LoVo (cell line): ENCODE data around the gene PPRC1.
A peak's percentile ranks its signal among the peaks of the same experiment; 100 is the strongest.

Source experiments
- DNase-seq: peaks from one replicate; pipeline ENCODE4 v3.0.0-alpha.2; 2016; ENCODE audit warnings: low spot score

Gene PPRC1

DNA sequence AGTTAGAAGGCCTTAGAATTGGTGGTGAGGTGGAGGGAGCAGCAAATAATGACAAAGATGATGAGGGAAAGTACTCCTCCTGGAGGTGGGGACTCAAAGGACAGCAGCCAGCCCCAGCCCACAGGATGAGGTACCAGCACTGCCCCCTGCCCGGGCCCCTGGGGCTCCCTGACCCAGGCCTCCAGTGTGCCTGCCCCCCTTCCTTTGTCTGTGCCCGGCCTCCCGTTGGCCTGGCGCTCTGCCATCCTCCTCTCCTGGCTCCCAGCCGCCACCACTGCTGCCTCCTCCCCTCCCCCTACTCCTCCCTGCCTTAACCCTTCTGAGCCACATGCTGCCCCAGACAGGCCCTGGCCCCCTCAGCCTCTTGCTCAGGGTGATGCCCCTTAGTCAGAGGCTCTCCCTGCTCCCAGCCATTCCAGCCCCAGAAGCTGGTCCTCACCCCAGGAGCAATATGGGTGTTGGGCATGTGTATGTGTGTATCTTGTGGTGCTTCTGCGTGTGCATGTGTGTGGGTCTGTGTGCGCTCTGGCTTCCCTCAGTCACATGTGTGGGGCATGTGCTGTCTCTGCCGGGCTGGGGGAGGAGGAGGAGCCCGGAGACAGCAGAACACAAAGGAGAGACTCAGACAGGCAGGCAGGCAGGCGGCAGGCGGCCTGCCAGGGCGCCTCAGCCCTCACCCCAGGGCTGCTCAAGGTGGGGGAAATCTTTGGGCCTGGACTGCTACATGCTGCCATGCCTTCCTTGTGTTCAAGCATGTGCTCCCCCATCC lies 15.3 kb upstream of the PPRC1 start:
- DNase-seq = no peak

DNA sequence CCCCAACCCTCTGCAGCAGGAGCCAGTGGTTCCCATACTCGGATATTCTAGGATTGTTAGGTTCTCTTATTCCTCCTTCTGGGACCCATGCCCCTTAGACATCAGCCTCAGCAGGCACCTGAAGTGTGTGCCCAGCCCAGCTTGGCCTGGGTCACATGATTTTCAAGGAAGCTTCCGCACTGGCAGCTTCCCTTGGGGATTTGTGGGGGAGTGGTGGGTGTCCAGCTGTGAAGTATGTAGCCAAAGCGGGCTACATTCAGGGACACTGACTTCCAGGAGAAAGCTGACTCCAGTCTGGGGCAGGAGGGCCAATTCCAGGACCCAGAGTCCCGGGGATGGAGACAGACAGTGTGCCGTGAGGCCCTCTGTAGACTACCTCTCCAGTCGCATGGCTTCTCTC lies 14.0 kb upstream of the PPRC1 start:
- DNase-seq = no peak

DNA sequence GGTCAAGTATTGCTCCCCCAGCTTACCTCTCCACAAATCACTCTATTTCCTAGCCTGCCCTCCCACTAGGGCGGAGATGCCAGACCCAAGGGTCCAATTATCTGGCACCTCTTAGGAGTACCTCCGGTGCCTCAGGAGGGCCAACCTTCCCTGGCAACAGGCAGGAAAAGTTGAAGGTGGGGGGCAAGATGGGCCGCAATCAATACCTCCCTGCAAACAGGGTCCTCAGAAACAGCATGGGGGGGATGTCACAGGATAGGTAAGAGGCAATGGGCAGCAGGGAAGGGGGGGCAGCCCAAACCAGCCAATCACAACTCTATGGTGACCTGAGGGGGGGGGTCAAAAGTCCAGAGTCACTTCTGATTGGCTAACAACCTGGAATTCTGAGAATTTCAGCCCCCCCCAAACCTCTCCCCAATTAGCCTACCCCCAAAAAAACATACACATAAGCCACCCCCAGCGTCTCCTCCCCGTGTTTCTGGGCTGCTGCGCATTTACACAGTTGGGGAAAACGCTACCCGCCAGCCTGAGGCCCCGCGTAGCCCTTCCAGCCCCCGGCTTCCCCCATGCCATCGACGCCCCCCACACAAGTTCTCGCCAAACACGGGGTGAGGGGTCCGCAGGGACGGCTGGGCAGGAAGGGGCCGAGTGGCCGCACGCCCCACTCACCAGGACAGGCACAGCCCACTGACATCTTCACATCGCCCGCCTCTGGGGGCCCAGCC lies 13.3 kb upstream of the PPRC1 start:
- DNase-seq = peak; percentile 25

DNA sequence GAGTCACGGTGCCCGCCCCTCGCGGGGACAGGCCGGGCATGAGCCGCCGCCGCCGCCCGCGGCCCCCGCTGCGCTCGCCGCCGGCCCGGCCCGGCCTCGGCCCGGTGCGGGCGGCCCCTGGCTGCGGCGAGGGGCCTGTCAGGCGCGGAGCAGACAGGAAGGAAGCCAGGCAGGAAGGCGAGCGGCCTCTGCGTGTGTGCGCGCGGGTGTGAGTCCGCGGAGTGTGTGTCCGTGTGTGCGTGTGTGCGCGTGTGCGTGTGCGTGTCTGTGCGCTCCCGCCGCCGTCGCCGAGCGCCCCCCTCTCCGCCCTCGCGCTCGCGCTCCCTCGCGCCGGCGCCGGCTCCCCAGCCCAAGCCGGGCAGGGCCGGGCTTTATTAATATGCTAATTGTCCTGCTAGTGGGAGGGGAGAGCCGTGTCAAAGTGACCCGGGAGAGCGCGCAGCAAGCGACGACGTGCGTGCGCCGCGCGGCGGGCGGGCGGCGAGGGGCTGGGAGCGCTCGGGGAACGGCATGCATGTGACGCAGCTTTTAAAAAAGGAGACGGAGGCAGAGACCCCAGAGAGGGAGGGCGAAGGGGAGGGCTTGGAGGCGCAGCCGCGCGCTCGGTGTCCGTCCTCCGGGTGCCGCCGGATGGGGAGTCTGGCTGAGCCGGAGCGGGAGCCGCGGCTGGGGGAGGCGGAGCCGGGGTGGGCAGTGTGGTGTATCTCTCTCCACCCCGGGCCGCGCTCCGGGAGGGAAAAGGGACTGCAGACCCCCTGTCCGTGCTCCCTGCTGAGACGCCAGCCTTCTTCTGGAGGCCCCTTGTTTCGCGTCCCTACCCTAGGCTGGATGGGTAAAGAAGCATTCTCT lies 12.5 kb upstream of the PPRC1 start, which contains the start of gene LDB1:
LDB1 (minus strand) TSS at position 227 of the 849 bp plus-strand sequence. CDS start 258 bp downstream, outside the sequence.
- DNase-seq = peak; percentile 81

DNA sequence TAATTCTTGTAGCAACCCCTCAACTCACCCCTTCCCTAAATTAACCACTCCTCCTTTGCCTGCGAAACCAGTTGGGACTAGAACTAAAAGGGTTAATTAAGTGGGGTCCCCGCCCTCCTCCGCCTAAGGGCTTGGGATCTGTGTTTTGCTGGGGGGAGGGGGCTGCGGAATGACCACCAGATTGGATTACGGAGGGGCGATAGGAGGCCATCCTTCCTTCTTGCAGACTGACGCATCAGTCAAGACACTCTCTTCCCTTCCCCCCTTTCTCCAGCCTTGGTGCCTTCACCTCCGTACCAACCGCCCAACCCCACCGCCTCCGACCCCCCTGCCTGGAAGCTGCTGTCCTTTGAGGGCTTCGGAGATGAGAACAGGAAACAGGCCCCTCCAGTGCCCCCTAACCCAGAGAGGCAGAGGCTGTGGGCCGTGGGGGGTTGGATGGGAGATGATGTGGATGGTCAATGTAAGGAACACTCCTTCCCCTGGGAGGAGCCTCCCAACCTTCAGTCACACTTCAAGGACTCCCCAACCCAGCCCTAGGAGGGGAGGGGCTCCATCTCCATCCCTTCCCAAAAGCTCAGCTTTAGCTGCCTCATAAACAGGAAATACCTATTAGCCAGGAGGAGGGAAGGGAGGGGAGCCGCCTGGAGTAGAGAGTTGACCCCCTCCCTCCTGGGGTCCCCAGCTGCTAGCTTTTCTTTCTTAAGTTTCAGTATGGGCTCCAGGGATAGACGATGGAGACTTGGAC lies 11.7 kb upstream of the PPRC1 start:
- DNase-seq = no peak

DNA sequence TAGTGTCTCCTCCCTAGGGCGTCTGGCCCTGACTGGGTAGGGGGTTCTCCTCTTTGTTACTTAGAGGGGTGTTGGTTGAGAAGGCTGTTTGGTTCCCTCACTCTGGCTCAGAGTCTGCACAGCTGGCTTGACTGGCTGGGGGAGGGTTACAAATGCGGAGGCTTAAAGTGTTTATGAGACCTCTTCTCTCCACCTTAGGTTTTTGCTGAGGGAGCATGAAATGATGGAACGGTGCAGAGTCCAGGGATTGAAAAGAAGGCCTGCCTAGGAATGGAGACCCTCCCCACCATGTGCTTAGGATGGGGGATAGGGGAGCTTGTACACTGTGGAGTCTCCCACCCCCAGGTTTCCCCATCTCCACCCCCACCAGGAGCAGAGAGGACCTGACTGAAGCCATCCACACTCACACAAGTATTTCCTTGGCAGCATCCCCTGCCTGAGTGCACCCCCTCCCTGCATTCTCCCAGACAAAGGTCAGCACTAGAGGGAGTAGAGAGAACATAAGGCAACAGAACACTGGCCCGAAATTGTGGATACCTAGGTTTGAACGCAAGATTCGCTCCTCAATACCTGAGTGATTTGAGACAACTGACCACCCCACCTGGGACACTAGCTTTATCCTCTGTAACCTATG lies 11.0 kb upstream of the PPRC1 start:
- DNase-seq = no peak

DNA sequence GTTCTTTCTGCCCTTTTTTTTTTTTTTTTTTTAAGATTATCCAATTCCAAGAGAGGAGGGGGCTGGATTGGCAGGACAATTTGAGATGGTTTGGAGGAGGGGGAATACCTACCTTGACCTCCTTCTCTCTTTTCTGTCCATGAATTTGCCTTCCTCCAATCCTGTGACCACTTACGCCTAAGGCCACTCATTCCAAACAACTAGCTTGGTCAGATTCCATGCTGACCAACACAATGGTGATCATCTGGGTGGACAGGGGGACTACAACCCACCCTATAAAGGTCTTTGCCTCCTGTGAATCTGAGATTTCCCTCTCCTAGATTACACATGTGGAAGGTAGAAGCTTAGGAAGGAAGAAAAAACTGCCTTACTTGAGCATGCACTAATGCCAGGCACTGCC lies 10.4 kb upstream of the PPRC1 start:
- no peak for DNase-seq

DNA sequence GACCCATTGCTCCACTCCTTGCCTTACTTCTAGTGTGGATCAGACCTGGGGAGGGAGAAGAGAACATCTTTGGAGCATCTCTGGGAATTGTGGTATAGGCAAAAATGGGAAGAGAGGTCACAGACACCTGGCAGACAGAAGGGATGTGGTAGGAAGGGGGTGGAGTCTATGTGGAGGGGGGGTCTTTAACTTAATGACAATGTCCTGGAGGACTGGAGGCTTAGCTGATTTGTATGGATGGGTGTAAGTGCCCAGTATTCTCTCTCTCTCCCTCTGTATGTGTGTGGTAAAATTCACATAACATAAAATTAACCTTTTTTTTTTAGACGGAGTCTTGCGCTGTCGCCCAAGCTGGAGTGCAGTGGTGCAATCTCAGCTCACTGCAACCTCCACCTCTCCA lies 9.6 kb upstream of the PPRC1 start:
- no peak for DNase-seq

DNA sequence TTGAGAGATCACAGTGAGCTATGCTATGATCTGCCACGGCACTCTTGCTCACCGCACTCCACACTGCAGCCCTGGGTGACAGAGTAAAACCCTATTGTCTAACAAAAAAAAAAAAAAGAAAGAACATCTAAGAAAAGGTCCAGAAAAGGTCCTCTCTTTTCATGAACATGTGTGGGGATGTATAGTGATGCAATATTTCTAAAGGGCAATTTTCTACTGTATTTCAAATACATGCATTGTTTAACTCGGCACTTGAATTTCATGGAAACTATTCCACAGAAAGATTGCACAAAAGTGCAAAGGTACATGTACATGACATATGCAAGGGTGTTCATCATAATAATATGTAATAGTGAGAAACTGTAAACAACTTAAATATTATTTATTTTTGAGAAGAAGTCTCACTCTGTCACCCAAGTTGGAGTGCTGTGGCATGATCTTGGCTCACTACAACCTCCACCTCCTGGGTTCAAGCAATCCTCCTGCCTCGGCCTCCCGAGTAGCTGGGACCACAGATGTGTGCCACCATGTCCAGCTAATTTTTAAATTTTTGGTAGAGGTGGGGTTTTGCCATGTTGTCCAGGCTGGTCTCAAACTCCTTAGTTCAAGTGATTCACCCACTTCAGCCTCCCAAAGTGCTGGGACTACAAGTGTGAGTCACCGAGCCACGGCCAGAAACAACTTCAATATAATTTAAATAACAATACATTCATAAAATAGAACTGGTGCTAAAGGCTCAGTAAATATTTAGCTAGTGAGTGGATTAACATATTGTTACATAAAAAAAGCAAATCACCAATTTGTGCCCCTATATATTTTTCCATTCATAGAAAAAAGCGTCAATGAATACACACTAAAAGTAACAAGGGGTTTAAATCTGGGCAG lies 1.3 kb upstream of the PPRC1 start:
- no peak for DNase-seq

DNA sequence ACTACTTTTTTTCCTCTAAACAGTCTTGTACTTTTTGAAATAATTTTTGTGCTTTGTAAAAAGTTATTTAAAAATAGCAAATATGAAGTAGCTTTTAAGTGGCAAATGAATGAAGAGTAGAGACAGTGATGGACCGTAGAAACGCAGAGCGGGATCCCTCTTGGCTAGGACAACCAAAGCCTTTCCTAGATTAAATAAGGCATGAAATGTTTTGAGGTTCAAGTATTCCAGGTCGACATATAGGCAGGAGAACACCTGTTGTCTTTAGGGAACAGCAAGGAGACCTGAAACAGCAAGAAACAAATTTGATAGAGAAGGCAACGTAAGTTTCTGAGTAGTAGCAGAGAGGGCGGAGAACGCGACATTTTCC lies 662 bp upstream of the PPRC1 start:
- DNase-seq = no peak

DNA sequence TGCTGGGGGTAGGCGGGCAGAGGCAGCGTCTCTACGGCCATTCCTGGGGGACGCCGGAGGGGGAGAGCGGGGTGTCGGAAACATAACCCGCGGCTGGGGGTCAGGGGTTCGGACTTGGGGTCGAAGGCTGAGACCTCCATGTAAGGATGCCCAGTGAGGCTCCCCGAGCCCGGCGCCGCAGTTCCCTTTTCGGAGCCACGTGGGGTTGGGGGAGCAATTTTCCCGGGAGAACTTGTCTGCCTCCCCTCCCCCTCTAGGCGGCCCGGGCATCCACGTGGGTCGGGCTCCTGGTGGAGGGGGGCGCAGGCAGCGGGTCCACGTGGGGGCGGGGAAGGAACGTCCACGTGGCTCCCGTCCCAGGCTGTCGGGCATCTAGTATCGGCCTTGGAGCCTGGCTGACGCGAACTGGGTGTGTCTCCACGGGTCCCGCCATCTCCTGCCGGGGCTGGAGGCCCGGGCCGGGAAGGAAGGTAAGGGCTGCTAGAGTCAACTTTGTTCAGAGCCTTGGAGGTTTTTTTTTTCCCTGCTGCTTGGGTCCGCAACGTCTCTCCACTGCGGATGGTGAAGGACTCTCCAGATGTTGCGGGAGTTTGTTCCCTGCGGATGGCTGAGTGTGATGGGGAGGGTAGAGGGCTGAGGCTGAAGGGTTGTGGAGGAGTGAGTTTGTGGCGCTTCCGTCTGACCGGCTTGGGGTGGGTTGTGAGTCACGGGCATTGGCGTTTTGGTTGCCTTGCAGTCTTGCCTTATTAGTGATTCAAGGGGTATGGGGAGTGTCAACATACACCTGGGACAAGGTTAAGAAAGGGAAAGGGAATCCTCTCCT lies 744 bp downstream of the PPRC1 start:
- DNase-seq = peak; percentile 70

DNA sequence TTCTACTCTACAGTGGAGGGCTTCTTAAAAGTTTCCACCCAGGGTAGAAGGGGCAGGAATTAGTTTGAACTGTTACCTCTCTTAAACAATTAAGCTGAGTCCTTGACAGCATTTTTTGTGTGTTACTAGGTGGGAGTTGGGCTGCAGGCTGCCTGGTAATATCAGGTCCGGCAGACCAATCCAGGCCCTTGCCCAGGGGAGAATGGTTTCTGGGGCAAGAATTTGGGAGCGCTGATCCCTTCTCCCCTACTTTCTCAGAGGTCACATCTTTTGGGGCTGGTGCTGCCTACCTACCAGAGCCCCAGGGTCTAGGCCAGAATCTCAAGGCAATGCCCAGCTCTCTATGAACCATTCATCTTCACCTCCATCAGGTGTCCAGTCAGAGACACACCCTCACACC lies 1.6 kb downstream of the PPRC1 start:
- no peak for DNase-seq

DNA sequence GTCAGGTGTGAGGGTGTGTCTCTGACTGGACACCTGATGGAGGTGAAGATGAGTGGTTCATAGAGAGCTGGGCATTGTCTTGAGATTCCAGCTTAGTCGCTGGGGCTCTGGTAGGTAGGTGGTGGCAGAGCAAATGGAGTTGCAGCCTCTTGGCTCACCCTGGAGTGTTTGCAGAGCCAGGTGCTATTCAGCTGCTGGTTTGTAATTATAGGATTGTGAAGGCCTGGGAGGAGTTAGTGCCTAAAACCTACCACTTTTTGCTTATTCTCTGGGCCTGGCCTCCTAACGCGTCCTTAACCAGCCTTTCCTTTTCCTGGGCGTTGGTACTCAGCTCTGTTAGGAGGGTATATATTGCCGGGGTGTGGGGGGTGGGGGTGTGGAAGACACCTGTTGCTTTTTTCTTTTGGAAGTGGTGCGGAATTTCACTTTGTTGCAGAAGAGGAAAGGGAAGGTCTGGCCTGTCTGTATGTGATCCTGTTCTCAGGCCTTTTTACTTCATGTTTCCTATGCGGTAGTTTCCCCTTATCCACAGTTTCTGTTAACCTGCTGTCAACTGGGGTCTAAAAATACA lies 3.2 kb downstream of the PPRC1 start:
- DNase-seq = no peak

DNA sequence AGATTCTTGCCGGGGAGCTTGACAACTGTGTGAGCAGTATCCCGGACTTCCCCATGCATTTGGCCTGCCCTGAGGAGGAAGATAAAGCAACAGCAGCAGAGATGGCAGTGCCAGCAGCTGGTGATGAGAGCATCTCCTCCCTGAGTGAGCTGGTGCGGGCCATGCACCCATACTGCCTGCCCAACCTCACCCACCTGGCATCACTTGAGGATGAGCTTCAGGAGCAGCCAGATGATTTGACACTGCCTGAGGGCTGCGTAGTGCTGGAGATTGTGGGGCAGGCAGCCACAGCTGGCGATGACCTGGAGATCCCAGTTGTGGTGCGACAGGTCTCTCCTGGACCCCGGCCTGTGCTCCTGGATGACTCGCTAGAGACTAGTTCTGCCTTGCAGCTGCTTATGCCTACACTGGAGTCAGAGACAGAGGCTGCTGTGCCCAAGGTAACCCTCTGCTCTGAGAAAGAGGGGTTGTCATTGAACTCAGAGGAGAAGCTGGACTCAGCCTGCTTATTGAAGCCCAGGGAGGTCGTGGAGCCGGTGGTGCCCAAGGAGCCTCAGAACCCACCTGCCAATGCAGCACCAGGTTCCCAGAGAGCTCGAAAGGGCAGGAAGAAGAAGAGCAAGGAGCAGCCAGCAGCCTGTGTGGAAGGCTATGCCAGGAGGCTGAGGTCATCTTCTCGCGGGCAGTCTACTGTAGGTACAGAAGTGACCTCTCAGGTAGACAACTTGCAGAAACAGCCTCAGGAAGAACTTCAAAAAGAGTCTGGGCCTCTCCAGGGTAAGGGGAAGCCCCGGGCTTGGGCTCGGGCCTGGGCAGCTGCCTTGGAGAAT lies 6.7 kb downstream of the PPRC1 start:
- no peak for DNase-seq

DNA sequence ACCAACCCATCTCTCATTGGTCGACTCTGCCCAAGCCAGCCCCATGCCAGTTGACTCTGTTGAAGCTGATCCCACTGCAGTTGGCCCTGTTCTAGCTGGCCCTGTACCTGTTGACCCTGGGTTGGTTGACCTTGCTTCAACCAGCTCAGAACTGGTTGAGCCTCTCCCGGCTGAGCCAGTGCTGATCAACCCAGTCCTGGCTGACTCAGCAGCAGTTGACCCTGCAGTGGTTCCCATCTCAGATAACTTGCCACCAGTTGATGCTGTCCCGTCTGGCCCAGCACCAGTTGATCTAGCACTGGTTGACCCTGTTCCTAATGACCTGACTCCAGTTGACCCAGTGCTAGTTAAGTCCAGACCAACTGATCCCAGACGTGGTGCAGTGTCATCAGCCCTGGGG lies 7.4 kb downstream of the PPRC1 start:
- DNase-seq = no peak

DNA sequence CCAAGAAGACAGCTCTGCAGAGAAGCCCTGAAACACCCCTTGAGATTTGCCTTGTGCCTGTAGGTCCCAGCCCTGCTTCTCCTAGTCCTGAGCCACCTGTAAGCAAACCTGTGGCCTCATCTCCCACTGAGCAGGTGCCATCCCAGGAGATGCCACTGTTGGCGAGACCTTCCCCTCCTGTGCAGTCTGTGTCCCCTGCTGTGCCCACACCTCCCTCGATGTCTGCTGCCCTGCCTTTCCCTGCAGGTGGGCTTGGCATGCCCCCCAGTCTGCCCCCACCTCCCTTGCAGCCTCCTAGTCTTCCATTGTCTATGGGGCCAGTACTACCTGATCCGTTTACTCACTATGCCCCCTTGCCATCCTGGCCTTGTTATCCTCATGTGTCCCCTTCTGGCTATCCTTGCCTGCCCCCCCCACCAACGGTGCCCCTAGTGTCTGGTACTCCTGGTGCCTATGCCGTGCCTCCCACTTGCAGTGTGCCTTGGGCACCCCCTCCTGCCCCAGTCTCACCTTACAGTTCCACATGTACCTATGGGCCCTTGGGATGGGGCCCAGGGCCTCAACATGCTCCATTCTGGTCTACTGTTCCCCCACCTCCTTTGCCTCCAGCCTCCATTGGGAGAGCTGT lies 8.2 kb downstream of the PPRC1 start:
- no peak for DNase-seq

DNA sequence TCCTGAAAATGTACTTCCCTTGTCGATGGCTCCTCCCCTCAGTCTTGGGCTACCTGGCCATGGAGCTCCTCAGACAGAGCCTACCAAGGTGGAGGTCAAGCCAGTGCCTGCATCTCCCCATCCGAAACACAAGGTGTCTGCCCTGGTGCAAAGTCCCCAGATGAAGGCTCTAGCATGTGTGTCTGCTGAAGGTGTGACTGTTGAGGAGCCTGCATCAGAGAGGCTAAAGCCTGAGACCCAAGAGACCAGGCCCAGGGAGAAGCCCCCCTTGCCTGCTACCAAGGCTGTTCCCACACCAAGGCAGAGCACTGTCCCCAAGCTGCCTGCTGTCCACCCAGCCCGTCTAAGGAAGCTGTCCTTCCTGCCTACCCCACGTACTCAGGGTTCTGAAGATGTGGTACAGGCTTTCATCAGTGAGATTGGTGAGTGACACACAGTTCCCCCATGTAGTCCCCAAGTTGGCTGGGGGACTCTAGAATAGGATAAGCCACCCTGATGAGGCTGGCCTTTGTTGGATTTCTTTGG lies 8.8 kb downstream of the PPRC1 start:
- DNase-seq = no peak
